Inflammatory macrophage treated with lipopolysaccharide for 4 hours (primary cell): ENCODE measurements around the gene CHRNB4.
"Not testable (repeated sequence)": the region's sequence is repeated elsewhere in the genome, so short reads cannot be mapped to it uniquely, and the experiment has no call there.

Experiments used
- DNase-seq: peaks from one replicate; pipeline ENCODE4 v3.0.0-alpha.2; 2020

CHRNB4 gene, protein sequence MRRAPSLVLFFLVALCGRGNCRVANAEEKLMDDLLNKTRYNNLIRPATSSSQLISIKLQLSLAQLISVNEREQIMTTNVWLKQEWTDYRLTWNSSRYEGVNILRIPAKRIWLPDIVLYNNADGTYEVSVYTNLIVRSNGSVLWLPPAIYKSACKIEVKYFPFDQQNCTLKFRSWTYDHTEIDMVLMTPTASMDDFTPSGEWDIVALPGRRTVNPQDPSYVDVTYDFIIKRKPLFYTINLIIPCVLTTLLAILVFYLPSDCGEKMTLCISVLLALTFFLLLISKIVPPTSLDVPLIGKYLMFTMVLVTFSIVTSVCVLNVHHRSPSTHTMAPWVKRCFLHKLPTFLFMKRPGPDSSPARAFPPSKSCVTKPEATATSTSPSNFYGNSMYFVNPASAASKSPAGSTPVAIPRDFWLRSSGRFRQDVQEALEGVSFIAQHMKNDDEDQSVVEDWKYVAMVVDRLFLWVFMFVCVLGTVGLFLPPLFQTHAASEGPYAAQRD

DNA sequence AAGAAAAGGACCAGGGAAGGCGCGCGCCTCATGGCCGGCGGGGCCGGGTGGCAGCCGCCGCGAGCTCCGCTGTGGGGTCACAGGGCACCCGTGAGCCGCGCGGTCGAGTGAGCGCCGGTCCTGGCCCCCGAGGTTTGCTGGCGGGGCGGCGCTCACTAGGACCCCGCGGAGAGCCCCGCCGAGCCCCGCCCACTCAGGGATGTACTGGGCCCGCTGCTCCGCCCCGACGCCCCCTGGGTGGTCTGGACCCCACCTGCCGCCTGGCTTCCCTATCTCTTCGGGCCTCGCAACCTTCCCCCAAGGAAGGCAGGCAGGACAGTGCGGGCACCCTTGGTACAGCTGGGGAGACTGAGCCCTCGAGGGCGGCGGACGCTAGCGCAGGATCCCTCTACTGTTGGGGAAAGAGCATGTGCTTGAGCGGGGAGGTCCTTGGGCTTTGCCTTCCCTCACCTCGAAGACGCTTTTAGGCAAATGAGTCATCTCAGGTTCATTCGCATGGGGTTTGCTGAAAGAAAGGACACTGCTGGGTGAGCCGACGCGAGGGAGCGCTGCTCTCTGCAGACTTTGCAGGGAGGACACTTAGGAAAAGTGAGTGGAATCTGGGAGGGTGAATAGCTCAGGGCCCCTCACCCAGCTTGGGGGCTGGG is at the start of gene CHRNB4:
CHRNB4 (minus strand) TSS at position 109 of the 647 bp plus-strand sequence; CDS start at position 32, 77 bp downstream.
- no peak for DNase-seq

DNA sequence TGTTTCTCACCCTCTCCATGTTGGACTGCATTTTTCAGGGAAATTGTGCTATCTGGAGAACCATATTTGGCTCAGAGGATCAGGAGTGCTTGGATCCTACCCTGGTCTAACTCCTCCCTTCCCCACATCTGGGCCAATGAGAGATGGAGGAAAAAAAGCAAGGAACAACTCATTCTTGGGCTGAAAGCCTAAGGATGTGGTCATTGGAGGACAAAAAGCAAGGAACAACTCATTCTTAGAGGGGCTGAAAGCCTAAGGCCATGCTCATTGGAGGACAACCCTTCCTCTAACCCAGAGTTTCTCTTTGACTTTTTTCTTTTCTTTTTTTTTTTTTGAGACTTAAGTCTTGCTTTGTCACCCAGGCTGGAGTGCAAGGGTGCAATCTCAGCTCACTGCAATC is 48.6 kb upstream of the CHRNB4 start:
- no peak for DNase-seq

DNA sequence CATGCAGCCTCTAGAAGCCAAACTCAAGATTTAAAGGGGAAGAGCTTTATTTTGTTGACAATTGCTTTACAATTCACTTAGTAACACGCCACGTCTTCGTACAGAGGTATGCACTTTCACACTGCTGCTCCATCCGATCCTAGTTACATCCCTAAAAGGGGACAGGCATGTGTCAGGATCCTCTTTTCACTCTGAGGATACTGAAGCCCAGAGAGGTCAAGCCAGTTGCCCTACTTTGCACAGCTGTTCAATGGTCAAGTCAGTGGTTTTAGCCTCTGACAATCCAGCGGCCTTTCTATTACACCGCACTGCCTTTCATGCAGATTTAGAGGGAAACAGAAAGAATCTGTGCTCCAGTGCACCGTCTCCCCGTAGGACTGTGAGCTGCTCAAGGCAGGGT is 44.9 kb upstream of the CHRNB4 start:
- no peak for DNase-seq

DNA sequence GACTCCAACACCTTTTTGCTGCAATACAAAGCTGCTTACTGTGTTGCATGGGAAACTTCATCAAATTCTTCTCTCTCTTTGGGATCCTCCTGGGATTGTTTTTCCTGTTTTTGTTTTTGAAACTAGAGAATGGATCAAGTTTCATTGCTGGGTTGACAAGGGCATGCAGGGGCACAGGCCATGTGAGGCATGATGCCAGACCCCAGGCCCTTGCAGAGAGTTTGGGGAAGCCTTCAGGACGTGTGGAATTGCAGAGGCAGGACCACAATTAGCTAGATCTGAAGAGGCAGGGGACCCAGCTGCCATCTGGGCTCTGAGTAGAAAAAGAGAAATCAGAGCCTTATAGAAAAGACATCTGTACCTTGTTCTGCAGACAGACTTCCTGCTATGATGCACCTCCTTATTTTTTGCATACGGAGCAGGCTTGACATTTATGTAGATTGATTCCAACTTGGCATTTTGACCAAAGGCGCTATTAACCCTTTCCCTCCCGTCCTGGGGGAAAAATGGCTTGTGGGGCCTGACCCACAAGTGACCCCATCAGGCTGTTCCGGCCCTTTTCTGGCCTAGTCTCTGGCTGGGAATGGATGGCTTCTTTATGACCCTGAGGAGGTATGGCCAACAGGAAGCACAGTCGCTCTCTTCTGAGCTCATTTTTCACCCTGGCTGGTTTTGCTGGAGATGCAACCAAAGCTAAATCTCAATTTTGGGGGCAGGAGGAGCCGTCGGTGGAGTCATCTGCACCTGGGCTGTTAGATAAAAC is 44.3 kb upstream of the CHRNB4 start:
- DNase-seq: no peak

DNA sequence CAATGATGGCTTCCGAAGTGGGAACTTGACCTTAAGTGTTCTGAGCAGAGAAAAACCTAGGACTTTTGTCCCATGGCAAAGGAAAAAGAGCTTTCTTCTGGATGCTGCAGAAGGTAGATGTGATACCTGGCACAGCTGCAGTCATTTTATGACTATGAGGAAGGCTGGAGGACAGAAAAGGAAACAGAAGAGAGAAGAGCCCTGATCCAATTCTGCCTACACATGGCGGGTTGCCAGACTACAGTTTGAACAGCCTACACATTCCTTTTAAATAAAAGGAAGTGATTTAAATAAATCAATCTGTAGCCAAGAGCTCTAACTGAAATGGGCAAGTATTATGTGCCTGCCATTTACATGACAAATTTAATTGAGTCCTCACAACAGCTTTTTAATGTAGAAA is 43.6 kb upstream of the CHRNB4 start:
- DNase-seq: peak; percentile 41

DNA sequence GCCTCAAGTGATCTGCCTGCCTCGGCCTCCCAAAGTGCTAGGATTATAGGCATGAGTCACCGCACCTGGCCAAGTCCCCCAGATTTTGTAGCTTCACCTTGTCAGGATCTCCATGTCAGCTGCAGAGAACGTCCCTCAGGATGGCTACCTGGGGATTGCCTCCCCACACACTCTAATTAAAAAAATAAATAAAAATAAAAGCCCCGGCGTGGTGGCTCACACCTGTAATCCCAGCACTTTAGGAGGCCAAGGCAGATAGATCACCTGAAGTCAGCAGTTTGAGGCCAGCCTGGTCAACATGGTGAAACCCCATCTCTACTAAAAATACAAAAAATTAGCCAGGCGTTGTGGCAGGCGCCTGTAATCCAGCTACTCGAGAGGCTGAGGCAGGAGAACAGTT is 42.6 kb upstream of the CHRNB4 start:
- DNase-seq: not testable (repeated sequence)

DNA sequence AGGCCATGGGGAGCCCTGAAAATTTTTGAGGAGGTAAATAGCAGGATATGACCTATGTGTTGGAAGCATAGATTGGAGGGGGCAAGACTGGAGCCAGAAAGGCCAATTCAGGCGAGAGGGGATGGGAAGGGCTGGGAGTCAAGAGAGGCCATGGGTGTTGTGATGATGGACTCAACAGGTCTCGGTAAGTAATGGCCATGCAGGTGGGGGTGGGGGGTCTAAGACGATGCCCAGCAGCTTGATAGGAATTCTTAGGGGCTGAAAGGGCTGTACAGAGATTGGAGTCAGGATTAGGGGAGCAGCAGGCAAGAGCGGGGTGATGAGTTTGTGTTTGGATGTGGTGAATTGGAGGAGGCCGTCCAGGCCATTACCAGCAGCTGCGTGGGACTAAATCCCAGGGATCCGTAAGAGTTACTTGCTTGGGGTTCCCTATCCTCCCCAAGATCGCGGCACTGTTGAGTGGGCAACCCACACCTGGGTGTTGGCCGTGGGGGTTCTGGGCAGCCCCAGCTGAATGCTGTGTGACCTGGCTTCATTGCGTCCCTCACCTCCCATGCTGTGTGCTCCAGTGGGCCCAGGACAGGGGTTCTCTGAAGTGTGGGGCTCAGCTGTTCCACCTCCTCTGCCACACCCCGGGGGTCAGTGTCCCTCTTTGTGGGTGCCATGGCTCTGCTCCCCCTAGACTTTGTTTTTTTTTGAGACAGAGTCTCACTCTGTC is 41.8 kb upstream of the CHRNB4 start:
- no peak for DNase-seq

DNA sequence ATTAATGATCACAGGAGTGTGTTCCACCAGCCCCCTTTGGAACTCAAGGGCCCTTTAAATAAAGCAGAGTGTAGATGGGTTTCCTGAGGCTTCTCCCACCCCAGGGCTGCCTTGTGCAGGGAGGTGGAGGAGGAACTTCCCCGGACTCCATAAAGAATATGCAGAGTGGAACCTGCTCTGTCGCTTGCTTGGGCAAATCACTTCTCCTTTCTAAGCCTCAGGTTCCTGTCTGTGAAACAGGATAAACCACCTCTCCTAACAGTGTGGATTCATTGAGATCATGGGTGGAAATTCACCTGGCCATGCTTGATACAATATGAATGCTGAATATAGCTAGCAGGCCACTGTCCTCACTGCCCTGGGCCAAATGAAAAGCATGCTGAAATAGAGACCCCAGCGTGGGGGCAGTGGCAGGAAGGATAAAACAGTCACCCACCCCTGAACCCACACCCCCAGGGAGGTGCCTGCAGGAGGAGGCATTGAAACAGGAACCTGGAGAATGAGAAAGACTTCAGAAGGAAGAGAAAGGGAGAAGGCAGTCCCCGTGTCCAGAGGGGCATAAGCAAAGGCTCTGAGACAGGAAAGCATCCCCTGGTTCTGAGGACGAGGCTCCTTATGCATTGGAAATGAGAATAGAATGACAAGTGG is 41.1 kb upstream of the CHRNB4 start:
- no peak for DNase-seq

DNA sequence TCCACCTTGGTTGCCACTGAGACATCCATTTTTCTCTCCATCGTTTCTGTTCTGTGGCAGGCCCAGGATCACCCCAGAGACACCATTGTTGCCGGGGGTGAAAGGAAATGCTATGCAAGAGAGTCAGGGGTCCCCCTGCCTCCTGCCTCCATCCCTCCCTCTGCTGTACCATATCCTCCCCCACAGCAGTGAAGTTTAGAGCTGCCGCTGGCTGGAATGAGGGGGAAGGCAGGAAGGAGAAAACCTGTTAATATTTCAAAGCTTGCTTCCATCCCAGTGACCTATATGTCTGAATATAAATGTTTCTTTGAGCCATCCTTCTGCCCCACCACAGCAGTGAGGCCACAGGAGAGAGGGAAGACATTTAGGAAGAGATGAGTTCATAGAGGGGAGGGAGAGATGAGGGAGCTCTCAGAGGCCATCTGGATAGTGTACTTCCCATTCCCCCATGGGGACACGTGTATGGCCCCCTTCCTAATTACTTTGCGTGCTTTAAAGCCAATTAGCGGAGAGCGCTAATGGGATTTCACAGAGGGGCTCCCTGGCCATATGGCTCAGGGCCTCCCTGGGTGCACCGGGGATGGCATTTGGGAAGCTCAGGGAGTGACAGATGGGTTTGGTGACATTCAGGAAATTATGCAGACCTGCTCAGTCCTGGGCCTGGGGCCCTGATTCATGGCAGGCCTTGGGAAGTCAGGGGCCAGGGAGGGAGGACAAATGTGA is 40.4 kb upstream of the CHRNB4 start:
- DNase-seq: no peak

DNA sequence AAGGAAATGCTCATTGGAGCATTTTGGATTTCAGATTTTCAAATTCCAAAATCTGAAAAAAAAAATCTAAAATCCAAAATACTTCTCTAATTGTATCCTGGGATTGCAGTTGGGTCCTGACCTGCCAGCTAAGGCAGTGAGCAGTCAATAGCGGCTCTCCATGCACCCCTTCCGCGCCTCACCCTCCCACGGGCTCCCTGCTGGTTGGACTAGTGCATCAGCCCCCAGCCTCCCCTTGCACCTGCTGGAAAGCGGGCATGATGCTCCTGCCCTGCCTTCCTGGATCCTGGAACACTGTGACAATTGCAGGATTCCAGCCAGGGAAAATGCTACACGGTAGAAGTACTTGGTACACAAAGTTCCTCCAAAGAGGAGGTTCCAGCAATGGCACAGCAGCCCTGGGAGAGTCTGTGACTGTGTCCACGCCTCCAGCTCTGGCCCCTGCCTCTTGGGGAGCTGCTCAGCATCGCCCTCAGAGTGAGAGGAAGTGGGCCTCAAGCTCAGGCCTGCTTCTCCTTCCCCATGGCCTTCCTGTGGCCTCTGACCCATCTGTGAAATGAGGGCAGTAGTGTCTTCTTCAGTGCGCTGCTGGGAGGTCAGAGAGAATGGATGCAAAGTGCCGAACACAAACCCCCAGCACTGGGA is 39.5 kb upstream of the CHRNB4 start:
- DNase-seq: peak; percentile 56

DNA sequence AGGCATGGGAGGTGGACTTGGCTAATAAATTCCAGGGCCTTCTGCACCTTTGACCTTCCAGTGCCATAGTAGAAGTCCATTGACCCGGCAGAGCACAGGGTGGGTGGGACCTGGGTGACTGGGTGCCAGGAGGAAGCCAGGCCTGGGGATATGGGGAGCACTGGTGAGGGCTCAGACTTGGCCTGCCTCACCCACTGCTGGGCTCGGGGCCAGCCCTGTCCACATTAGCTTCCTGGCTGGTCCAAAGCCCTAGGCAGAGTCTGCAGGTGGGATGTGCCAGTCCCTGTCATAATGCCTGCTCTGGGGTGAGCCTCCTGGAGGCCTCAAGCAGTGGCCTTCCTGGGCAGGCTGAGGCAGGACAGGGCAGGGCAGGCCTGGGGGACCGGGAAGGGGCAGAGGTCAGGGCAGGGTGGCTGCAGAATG is 38.1 kb upstream of the CHRNB4 start:
- DNase-seq: no peak

DNA sequence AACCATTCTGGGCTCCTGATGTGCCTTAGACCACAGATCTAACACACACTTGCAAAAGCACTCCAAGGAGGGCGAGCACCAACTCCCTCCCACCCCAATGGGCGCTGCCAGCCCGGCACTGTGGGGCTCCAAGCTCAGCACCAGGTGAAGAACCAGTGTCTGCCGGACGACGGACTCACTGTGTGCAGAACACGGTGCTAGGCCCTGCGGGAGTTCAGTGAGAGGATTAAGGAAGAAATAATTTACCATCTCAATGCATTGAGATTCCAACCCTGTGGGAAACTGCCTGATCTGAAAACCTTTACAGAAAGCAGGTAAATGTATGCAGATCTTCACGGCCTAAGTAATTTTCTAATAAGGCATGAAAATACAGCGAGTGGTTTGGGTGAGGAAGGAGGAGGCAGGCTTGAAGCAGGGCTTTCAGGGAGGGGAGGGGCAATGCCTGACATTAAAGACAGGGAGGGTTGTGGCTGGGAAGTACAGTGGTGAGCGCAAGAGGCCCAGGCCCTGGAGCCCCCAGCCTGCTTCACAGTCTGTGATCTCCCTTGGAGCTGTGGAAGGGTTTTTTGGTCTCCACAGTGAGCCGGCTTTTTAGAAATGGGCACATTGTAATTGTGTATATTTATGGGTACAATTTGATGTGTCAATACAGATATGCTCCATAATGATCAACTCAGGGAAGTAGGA is 35.6 kb upstream of the CHRNB4 start:
- no peak for DNase-seq

DNA sequence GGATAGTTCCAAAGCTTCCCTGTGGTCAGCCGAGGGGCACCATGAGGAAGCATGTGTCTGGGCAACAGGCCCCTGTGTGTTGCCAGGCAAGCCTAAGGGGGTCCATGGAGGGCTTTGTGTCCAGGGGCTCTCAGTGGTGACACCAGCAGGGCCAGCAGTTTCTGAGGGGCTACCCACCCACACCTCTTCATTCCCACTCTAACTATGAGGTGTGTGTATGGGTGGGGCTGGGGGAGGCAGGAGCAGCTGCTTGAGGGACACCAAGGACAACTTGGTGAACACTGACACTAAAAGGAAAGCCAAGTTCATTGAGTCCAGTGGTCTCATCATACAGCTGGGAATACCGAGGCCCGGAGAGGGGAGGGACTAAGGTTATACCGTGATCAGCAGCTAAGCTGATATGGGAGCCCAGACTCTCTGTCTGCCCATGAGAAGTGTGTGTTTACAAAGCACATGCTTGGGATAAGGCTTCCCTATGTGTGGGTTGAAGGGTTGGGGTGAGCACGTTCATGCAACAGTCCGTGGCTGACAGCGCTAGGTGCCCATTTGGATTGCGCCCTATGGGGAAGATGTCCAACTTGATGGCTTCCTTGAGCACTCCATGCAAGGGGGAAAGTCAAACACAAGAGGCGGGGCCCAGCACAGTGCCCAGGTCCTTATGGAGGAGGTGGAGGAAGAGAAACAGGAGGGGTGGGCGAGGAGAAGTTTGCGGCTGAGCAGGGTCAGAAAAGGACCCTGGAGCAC is 34.8 kb upstream of the CHRNB4 start:
- DNase-seq: no peak

DNA sequence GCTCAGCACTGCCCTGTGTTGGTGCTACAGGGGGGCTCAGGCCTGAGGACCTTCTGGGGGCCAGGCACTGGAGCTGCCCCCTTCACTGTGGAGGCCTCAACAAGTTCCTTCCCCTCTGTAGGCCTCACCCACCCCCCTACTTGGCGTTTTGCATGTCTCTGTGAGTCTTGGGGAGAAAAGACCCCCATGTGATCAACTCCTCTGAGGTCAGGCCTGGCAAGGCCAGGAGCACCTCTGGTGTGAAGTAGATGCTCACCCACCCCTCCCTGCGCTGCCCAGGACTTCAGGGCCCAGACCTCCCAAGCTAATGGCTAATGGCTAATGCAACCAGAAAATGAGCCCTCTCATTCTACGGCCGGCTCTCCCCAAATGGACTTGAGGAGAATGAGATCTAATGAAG is 34.2 kb upstream of the CHRNB4 start:
- DNase-seq: no peak

DNA sequence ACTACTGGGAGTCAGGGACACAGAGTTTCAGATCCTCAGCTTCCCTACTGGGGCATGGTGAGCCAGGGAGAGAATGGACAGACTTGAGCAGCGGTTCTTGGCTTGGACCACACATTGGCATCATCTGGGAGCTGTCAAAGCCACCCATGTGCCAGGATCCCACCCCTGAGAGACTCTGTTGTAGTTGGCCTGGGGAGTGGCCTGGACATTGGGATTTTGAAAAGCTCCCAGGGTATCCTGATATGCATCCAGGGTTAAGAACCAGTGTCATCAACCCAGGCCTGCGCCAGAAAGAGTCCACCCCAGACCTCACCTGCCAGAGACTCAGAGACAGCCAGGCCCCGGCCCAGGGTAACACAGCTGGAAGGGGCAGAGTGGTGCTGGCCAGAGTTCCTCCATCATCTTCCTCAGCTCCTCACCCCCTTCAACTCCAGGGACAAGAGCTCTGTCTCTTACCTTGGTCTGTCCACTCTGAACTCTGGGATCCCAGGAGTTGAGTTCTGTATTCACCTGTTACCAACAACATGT is 33.0 kb upstream of the CHRNB4 start:
- DNase-seq: no peak

DNA sequence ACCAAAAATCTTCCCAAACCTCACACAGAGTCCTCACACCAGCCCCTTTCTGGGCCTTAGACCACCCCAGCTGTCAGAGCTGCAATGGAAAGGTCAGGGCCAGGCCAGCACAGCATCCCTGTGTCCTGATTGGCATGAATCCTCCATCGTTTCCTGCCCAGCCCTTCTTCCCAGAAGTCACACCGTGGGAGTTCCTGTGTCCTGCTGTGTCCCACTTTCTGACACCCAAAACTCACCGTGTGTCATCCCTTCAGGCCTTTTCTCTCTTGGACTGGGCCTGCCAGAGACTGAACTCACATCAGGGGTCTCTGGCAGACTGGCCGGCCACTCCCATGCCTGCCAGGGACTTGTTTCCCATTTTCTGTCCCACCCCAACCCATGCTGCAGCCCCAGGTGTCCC is 32.5 kb upstream of the CHRNB4 start:
- DNase-seq: no peak

DNA sequence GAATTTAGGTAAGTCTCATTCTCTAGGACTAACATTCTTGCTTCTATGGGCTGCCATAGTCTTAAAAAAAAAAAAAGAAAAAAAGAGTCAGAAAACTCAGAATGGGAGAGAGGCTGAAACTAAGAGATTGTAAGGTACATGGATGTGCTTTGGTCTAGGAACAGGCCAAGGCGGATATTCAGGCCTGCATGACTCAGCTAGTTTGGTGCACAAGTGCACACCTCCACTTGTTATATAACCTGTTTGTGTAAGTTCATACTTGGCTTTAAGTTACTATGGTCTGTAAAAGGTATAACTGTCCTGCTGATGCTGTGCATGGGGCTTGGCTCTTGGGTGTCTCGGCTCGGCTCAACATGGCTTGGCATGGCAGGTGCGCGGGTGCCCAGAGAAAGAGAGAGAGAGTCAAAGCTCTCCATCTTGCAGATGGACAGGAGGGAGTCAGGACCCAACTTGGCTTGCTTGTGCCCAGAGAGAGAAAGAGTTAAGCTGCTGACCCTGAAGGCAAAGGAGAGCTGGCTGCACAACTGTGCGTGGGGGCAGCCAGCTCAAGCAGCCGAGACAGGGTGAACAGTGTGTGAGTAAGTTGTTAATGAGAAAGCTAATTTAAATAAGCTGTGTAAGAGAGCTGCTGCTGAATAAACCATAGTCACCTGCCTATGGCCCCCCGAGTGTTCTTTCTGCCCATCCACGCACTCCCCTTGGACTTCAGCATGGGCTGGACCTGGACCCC is 31.4 kb upstream of the CHRNB4 start:
- DNase-seq: no peak

DNA sequence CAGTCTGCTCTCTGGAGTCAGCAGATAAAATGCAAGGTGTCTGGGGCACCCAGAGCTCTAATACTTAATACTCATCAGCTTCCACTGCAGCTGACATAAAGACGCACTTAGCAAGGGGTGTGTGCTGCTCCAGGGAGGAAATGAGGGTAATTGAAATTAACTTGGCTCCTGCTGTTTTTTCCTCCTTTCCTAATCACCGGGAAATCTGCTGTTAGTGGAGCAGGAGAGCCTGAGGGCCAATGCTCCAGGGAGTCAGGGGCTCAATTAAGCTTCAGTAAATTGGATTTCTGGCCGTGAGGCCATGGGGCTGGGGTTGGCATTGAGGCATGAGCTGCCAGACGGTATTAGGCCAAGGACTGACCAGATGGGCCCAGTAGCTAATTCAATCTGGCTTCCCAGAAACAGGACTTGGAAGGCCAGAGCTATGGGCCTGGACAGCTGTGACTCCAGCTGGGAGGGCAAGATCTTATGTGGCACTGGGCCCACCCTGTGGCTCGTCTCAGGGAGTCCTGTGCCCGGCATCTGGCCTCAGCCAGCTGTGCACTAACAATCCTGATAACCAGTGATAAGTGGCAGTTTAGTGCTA is 30.7 kb upstream of the CHRNB4 start:
- no peak for DNase-seq
